AG04450 (cell line): ENCODE data around the gene CHKA. TPM values are rescaled to one million over a fixed set of nuclear protein-coding genes. Genes with fewer than 3 reads are reported as not detected.
A peak's percentile ranks its signal among the peaks of the same experiment; 100 is the strongest.

Source experiments
- CTCF ChIA-PET: fragments of 300-600, 350-600 bp; formaldehyde crosslinking; extraction: SDS; loops from one replicate; lab custom pipeline; 2022; ENCODE audit warnings: antibody characterized with exemption, inconsistent platforms; lab: Charles Lee
- POLR2A ChIA-PET: fragments of 350-600 bp; formaldehyde crosslinking; extraction: SDS; loops from one replicate; lab custom pipeline; 2021; ENCODE audit warnings: antibody characterized with exemption, inconsistent platforms; lab: Yijun Ruan, JAX
- DNase-seq: peaks from one replicate; pipeline ENCODE4 v3.0.0-alpha.2; 2011; ENCODE audit warnings: low read depth, low spot score
- H3K27ac ChIP-seq: one replicate; pipeline ENCODE4 v1.5.1; 2012; ENCODE audit warnings: low read depth, low read length, control low read depth
- H3K27me3 ChIP-seq: one replicate; pipeline ENCODE4 v1.6.0; 2012; ENCODE audit warnings: low read length; ENCODE audit not compliant: control insufficient read depth, insufficient read depth
- H3K4me3 ChIP-seq: 2 replicates; pipeline ENCODE4 v1.5.1; 2011; ENCODE audit warnings: mild to moderate bottlenecking, low read depth, low read length, control low read depth
- H3K9me3 ChIP-seq: 2 replicates; pipeline ENCODE4 v1.5.1; 2012; ENCODE audit warnings: low read length; ENCODE audit not compliant: control insufficient read depth, insufficient read depth
- CTCF ChIP-seq: IDR thresholded peaks from 2 replicates; pipeline ENCODE4 v1.5.1; 2011; ENCODE audit warnings: low read depth, low read length, control low read depth, inconsistent platforms
- polyA plus RNA-seq: library from polyadenylated mRNA; depleted of rRNA; stranded (reverse); fragments of >200 nt; gene quantifications from 2 replicates; pipeline ENCODE4 v1.2.3, GENCODE V29; 2011

CHKA gene
- polyA plus RNA-seq, 1 experiment: 12.5 TPM

GRCh38 chr11:68113986-68114385, 7.2 kb downstream of the CHKA start:
- ChIA-PET CTCF (no interaction called here), POLR2A (no interaction called here)
- no peaks in the 10 kb centered on the region for H3K27me3 ChIP-seq
- H3K4me3 ChIP-seq: no peak overlapping the region
- peak; percentile 32 for DNase-seq
- H3K27ac ChIP-seq: no peak overlapping the region
- peak; percentile 46; the same call in 1 of the 2 replicates for TF ChIP-seq CTCF
- H3K9me3 ChIP-seq: no peaks in the 10 kb centered on the region

GRCh38 chr11:68107689-68108088, 13.5 kb downstream of the CHKA start:
- no peak overlapping the region for H3K27ac ChIP-seq
- no peaks in the 10 kb centered on the region for H3K27me3 ChIP-seq
- ChIA-PET POLR2A (no interaction called here), CTCF (no interaction called here)
- DNase-seq: no peak
- no peaks in the 10 kb centered on the region for H3K9me3 ChIP-seq
- TF ChIP-seq CTCF: no peak
- H3K4me3 ChIP-seq: no peak overlapping the region

- no peak overlapping the region for H3K4me3 ChIP-seq
- POLR2A ChIA-PET: interaction anchor here (0.6 kb wide), 1 partner anchor 43 kb away, joined by 4 read pairs; no protein-coding TSS in a partner anchor
- no peaks in the 10 kb centered on the region for H3K27me3 ChIP-seq
- no peak overlapping the region for H3K27ac ChIP-seq
- CTCF ChIA-PET: no interaction called here
- DNase-seq: no peak
- no peak for TF ChIP-seq CTCF
- H3K9me3 ChIP-seq: no peaks in the 10 kb centered on the region
Measured at GRCh38 chr11:68106165-68106940, 14.8 kb downstream of the CHKA start.

GRCh38 chr11:68099474-68100405, 21.4 kb downstream of the CHKA start:
- no peak overlapping the region for H3K4me3 ChIP-seq
- no peaks in the 10 kb centered on the region for H3K9me3 ChIP-seq
- ChIA-PET POLR2A (no interaction called here), CTCF (no interaction called here)
- H3K27ac ChIP-seq: no peak overlapping the region
- TF ChIP-seq CTCF: no peak
- no peaks in the 10 kb centered on the region for H3K27me3 ChIP-seq
- DNase-seq: no peak
